Activated naive CD4-positive, alpha-beta T cell treated with anti-CD3 and anti-CD28 coated beads, Interleukin-2, amount 50 U/mL, for 16 hours (primary cell): ENCODE results near the gene GALNTL6.

Experiments used
- DNase-seq: peaks from one replicate; pipeline ENCODE4 v3.0.0-alpha.2; 2020

The GALNTL6 gene

DNA sequence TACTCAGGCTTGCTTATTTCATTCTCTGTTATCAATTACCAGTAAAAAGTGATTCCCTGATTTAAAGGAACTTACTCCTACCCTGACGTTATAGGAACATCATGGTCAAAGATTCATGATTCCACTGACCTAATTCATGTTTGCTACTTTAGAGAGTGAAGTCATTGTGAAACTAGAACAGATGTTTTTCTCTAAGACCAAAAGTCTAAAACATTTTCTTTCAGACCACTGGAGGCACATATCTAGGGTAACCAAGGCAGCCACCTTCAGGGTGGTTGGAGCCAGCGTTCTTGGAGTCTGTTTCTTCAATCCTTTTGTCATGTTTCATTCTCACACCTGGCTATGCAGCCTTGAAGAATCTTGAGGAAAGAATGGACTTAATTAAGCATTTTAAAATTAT, 77.8 kb downstream of the GALNTL6 start:
- DNase-seq, result no peak

DNA sequence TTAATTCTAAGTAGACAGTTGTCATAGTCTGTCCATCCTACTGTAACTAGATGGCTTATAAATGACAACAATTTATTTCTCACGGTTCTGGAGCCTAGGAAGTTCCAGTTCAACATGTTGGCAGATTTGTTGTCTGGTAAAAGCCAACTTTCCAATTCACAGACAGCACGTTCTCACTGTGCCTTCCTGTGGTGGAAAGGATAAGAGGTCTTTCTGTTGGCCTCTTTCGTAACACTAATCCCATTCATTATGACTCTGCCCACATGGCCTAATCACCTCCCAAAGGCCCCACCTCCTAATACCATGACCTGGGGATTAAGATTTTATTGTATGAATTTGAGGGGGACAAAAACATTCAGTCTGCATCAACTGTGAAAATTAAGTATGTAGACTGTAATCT, 83.2 kb downstream of the GALNTL6 start:
- no peak for DNase-seq

DNA sequence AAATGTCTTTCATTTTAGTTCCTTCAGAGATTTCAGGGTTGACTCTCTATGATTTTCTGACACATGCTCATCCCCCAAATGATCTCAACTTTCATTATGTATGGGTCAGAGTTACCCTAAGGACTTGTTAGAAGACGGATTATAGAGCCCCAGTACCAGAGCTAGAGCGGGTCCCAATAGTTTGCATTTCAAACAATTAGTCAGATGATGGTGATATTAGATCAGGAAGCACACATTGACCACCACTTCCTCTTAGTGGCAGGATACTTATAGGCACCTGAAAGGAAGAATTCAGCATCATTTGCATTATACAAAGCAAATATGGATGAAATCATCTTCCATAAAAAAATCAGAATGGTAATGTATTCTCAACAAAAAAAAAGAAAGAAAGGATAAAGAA, 106.1 kb downstream of the GALNTL6 start:
- DNase-seq, result no peak

DNA sequence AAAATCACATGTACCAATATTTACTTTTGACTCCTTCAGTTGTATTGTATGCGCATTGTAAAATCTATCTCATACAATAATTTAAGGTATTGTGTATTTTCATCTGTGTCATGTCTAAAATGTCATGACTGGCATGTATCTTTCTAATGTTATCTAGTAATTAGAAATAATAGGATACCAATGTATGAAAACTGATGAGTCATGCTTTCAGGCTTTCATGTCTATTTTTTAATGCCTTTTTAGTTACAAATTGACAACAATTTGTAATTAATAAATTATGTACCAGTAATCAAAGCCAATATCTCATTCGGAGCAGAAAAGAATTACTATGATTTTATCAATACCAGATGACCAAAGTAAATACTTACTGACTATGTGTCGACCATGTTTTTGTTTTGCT, 107.7 kb downstream of the GALNTL6 start:
- no peak for DNase-seq

DNA sequence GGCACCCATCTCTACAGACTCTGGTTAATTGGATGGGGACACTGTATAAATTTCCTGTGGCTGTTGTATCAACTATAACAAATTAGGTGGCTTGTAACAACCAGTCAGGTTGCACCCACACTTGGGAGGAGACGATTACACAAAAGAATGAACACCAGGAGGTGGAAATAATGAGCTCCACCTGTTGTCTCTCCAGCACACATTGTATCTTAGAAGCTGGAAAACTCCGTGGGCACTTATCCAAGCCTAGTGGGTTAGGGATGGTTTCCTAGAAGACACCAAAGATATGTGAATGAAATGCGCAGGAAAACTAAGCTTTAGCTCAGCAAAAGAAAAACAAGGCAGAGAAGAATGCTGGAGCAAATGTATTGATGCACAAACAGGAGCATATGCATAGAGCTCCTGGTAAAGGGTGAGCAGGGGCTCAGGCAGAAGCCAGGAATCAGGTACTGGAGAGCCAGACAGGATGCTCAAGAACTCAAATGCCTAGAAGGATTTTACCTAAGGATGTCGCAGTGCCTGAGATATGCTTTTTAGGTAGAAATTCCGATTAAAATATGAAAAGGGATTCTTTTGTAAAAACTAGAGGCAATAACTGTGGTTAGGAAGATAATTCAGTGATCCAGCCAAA, 111.7 kb downstream of the GALNTL6 start:
- DNase-seq, result no peak

DNA sequence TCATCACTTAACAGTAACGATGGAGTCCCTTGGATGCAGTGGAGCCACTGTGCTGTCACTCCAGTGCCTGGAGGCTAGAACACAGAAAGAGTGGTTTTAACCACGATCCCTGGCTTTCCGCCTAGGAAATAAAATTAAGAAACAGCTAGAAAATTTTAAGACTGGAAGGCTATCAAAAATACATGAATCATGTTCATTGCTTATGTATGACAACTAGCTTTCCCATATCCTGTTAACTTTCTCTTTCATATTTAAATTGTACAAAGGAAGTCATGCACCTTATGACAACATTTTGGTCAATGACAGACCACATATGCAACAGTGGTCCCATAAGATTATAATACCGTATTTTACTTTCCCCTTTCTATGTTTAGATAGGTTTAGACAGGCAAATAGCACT, 115.1 kb downstream of the GALNTL6 start:
- DNase-seq, result no peak

DNA sequence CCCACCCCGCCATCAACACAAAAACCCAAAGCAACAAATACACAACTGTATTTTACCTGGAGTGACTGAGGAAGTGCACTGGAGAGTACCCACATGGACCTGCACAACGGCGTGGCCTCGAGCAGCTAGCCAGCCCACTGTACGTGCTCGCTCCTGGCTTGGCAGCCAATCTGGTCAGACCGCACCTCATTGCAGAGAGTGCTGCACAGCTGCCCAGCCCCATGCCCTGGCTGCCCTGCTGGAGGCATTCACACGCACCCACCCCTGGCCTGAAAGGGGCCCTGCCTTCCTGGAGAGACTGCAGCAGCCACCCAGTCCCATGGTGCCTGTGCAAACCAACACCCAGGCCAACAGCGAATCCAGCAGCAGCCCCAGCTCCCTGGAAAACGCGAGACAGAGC, 116.3 kb downstream of the GALNTL6 start:
- DNase-seq, result no peak

DNA sequence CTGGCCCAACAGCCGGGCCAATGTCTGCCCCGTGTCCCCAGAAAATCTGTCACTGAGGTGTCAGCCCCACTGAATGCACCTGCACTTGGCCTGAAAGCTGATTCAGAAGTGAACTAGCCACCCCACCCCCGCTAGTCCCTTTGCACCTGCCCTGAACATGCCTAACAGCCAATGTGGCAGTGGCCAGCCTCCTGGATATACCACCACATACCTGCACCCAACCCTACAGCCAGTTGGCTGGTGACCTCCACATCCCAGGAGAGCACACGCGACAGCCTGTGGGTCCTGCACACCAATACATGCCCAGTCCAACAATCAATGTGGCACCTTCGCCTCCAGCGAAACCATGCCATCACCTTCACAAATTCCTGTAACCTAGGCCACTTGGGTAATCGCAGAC, 116.7 kb downstream of the GALNTL6 start:
- DNase-seq, result no peak

DNA sequence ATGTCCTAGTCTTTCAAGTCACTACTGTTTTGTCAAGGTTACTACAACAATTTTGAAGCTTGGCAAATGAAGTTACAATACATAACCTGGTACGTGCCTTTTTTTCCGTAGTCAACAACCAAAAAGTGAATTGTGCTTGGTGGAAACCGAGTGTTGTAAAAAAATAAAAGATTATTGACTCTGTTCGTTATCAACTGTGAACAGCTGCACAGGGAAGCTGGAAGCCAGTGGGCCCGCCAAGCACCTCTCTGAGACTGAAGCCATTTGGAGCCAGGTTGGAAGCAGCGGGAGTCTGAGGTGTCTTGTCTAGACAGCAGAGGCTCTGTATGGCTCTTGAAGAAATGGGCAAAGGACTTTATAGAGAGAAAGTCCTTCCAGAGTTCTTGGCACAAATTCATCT, 119.0 kb downstream of the GALNTL6 start:
- no peak for DNase-seq

DNA sequence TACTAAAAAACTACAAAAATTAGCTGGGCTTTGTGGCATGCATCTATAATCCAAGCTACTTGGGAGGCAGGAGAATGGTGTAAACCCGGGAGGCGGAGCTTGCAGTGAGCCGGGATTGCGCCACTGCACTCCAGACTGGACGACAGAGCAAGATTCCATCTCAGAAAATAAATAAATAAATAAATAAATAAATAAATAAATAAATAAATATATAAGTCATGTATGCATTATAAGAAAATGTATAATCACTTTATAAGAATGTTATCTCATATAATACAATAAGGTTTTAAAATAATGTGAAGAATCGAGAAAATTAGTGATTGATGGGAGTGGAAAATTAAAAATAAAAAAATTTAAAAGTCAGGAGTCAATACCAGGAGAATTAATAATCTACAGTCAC, 127.5 kb downstream of the GALNTL6 start:
- no peak for DNase-seq

DNA sequence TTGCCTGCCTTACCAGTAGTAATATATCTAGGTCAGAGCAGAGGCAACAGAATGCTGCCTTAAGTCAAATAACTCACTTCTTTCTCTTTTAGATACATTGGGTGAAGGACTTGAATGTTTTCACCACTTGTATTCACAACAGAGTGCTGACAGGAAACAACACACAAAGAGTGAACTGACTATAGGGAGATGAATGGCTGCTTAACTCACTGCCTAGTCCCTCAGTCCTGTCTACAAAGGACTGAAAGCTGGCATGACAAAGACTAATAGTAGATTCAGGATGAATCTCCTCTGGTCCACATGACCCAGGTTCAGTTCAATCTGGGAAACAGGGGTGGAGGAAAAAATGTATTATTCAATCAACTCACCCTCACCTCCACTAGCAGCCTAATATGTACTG, 134.2 kb downstream of the GALNTL6 start:
- DNase-seq, result no peak

DNA sequence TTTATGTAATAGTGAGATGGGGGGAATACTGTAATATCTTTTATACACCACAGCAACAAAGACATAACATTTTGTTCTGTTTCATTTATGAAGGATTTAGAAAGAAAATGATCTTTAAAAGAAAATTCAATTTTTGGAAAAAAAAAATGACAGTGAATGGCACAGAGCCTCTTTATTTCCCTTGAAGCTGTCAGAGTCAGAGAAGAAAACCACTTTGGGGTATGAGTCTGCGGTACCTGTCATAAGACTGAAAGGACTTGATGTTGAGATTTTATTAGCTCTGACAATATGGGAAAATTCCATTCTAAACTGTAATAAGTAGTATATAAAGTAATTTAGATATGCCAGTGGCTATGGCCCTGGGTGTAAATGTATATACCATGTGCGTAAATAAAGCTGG, 134.8 kb downstream of the GALNTL6 start:
- no peak for DNase-seq

DNA sequence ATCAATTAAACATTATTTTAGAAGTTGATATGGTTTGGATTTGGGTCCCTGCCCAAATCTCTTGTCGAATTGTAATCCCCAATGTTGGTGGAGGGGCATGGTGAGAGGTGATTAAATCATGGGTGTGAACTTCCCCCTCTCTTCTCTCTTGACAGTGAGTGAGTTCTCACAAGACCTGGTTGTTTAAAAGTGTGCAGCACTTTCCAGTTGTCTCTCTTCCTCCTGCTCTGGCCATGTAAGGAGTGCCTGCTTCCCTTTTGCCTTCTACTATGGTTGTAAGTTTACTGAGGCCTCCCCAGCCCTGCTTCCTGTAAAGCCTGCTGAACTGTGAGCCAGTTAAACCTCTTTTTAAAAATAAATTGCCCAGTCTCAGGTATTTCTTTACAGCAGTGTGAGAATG, 141.4 kb downstream of the GALNTL6 start:
- DNase-seq, result no peak

DNA sequence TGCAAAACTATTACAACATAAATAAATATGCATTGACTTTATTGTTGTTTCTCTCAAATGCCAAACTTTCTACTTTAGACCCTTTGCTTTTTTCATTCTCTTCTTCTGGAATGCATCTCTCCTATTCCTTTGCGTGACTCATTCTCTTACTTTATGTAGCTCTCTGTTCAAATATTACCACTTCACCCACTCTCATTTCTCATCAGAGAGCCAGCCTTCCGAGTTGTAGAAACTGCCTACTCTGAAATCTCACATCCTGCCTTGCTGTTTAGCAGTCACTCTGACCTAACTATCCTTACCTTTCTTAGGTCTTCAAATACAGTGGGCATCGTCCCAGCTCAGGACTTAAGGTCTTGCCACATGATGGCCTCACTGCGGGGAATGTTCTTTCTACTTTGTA, 143.5 kb downstream of the GALNTL6 start:
- no peak for DNase-seq

DNA sequence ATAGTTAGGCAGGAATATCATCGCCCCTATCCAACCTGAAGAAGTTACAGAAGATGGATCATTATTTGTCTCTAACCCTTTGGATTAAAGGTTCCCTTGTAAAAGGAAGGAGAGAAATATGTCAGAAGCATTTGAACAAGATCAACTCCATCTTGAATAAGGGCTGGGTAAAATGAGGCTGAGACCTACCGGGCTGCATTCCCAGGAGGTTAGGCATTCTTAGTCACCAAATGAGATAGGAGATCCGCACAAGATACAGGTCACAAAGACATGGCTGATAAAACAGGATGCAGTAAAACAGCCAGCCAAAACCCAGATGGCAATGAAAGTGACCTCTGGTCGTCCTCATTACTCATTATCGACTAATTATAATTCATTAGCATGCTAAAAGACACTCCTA, 148.9 kb downstream of the GALNTL6 start:
- DNase-seq, result no peak

DNA sequence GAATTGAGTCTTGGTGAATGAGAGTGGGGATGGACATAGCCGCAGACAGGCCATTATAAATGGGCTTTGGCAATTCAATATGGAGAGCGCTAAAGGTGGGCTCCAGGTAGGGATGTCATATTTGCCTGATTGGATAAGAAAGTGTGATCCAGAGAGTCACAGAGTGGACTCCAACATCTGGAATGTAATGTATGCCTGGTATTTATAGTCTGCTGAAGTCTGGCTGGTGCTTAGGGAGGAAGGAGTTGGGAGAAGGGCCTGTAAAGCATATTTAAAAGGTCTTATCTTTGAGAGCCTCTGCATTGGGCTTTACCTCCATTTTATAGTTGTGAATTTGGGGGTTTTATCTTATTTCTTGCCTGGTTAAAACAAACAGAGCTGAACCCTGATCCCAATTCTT, 153.2 kb downstream of the GALNTL6 start:
- no peak for DNase-seq

DNA sequence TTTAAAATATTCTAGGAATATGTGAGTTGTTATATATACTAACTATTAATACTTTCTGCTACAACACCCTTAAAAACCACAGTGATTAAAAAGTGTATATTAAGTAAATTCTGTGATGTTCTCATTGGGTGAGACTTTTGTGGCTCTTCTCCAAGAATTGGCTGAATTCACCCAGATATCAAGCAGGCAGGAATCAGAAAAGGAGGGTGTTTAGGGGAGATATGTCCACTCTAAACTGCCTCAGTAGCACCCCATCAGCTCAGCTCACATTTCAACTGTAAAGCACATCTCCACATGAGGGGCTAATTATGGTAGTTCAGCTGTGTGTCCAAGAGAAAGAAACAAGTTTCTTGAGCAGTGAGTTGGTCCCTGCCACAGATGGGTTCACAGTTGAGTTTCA, 165.0 kb downstream of the GALNTL6 start:
- no peak for DNase-seq

DNA sequence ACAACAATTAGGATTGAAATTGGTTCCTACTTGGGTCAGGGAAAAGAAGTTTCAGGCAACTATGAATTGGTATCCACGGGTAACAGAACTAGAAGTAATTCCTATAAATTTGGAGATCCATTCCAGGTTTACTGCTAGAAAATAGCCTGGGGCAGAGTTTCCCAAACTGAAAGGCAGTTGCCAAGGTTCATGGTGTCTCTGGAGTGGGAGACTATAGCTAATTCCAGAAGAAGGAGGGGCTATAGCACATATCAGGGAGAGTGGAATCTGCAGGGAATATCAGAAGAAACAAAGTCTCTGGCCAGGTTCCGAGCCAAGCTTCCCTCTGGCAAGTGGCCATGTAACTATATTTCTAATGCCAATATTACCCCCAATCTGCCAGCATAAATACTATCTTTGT, 166.3 kb downstream of the GALNTL6 start:
- DNase-seq, result no peak

DNA sequence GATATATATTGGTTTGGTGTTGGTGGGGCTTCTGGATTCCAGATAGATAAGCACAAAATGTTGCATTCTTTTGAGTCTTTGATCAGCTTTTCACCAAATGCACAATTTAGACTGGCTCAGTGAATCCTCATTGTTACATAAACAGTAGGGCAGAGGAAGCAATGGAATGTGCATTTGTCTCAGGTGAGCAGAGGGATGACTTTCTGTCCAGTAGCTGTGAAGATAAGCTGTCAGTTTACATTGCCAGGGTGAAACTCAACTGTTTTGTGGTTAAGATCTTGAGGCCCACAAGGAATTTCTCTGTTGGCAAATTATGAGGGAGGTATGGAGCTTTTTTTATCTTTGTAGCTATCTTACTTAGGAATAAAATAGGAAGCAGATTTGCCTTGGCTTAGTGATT, 168.0 kb downstream of the GALNTL6 start:
- no peak for DNase-seq

DNA sequence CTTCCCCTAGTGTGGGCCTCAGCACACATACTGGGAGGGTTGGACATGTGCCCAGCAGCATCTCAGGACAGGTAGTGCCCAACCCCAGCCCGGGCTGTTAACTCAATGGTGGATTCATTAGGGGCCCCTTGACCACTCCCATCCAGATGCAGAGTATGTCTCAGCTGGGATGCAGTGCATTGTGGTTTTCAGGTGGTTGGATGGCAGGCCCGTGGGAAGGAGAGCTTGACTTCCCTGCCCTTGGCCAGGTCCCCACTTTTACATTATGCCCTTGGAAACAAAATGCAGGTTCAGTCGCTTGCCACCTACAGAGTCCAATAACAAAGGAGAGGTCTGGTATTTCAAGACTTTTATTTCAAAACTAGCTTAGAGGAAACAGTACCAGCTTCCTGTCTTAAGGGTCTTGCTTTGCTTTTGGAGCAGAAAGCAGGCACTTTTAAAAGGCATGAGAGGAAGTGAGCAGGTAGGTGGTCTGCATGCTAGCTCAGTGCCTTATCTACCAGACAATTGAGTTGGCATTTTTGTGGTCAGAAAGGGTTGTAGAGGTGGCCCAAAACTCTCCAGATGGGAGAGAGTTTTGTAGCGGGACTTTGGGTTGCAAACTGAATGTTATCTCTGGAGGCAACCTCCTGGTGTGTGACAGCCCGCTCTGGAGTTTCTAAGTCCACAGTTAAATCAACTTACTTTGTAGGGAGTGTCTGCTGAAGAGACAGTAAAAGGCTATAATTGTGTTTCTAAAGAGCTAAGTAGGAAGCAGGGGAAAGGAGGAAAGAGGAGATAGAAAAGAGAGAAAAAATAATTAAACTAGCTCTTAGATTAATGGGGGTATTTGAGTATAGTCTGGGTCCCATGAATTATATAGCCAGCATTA, 171.0 kb downstream of the GALNTL6 start:
- DNase-seq, result no peak

DNA sequence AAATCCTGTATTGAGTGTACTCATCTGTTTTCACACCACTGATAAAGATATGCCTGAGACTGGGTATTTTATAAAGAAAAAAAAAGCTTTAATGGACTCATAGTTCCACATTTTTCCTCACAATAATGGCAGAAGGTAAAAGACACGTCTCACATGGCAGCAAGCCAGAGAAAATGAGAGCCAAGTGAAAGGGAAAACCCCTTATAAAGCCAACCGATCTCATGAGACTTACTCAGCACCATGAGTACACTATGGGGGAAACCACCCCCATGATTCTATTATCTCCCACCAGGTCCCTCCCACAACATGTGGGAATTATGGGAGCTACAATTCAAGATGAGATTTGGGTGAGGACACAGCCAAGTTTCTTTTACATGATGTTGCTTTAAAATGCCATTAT, 171.9 kb downstream of the GALNTL6 start:
- DNase-seq, result no peak

DNA sequence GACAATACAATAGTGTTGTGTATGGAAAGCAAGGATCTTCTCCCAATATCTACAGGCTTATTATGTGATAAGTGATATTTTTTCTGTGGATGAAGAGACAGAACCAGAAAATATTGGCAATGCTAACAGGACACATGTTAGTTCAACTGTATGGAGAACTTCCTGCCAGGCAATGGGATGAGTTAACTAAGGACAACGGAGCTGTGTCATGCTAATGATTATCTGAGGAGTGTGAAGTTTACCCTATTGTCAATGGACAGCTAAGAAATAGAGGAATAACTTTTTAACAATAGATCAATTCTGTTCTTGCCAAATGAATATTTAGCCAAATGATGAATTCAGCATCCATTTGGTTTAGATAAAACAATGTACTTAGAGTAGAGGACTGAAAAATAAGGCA, 180.0 kb downstream of the GALNTL6 start:
- no peak for DNase-seq

DNA sequence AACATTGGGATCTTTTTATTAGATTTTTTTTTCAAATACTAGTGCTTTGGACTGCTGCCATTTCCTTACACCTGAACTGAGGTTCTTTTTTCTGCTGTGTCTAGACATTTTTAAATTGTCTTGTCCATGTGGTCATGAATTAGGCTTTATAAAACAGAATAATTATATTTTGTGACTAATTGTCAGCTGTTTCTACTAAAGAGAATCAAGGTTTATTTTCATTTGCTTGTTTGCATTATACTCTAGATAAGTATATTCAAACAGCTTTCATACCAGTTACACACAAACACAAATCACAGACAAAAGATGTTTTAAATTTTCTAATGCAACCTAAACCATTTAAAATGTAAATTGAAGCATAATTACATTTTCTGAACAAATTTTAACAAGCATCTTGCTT, 194.7 kb downstream of the GALNTL6 start:
- DNase-seq, result no peak

DNA sequence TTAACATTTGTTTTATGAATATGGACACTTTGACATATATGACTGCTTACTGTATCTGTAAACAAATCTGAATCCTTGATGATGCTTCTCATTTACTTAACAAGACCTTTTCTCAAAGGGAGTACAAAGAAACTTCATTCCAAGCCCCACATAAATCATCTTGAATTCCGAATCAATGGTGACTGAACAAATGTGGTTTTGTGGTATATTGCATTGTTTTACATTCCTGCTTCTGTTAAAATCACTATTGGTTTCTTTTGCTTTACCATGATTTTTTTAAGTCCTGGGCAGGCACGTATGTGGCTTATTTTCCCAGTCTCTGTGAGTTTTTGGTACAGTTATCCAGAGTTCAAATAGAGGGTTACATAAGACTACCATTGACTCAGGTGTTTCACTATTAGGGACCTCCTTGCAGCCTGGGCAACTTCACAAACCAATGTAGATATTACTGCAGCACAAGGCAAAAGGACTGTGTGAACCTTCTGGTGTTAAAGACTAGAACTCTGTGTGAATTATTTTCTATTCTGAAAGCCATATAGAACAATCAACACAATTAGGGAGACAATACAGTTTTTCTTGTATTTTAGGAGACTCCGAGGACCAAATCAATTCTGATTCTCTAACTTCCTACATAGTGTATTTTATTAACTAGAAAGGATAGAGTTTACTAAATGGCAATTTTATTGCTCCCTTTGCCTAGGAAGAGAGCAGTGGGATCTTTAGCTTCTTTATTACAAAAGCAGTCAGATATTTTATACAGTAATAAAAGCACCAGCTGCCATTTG, 196.4 kb downstream of the GALNTL6 start:
- DNase-seq, result no peak
